Measurements from ENCODE around the gene LCA5.

The LCA5 gene

DNA sequence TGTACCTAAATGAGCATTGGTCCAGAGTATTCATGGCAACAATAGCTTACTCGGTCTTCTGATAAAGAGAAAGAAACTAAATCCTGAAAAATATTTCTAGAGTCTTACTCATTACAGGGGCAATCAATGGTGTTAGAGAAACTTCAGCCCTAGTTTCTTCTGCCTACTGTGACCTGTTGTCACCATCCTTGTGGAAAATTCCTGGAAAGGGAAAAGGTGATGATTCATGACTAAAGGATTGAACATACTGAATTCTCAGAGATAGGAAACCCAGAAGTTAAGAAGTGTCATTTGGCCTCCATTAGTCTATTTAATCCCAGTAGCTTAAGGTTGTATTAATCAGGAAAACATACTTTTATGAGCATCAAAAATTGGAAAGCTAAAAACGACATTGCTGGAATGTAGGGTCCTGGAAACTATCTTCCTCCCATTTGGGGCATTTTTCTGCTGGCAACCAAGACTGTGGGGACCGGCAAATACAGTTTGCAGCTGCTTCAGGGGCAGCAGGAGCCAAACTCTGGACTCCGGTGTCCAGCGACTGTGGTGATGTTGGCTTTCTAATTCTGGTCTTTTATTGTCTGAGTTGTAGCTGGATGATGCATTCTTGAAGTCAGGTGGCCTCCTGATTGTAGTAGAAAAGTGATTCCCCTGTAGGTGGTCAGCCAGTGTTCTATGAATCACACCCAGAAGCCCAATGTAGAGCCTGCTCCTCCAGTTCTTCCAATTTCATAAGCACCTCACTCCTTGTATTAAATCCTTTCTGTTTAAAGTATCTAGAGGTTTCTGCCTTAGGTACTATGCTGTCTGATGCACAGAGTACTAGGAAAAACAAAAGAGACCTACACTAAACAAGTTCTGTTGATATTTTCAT lies 67.6 kb downstream of the LCA5 start:
- TF ChIP-seq FOXP2 (optimal IDR thresholded peaks at IDR 0.05; ENCODE audit: borderline replicate concordance, extremely low read depth, extremely low read length, insufficient read depth) = no peak
- TF ChIP-seq TAF1 (IDR thresholded peaks at IDR 0.05; ENCODE audit: borderline replicate concordance, insufficient read depth, low read length) = no peak
- TF ChIP-seq POLR2AphosphoS5 (IDR thresholded peaks at IDR 0.05; ENCODE audit: low read depth, low read length) = no peak
- TF ChIP-seq SIN3A (IDR thresholded peaks at IDR 0.05; ENCODE audit: borderline replicate concordance, insufficient read depth, low read length) = no peak
- TF ChIP-seq, protein P1, sequence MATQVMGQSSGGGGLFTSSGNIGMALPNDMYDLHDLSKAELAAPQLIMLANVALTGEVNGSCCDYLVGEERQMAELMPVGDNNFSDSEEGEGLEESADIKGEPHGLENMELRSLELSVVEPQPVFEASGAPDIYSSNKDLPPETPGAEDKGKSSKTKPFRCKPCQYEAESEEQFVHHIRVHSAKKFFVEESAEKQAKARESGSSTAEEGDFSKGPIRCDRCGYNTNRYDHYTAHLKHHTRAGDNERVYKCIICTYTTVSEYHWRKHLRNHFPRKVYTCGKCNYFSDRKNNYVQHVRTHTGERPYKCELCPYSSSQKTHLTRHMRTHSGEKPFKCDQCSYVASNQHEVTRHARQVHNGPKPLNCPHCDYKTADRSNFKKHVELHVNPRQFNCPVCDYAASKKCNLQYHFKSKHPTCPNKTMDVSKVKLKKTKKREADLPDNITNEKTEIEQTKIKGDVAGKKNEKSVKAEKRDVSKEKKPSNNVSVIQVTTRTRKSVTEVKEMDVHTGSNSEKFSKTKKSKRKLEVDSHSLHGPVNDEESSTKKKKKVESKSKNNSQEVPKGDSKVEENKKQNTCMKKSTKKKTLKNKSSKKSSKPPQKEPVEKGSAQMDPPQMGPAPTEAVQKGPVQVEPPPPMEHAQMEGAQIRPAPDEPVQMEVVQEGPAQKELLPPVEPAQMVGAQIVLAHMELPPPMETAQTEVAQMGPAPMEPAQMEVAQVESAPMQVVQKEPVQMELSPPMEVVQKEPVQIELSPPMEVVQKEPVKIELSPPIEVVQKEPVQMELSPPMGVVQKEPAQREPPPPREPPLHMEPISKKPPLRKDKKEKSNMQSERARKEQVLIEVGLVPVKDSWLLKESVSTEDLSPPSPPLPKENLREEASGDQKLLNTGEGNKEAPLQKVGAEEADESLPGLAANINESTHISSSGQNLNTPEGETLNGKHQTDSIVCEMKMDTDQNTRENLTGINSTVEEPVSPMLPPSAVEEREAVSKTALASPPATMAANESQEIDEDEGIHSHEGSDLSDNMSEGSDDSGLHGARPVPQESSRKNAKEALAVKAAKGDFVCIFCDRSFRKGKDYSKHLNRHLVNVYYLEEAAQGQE (IDR thresholded peaks at IDR 0.05; ENCODE audit: insufficient read depth in 1 of 2, low read depth in 2 of 2, low read length in 2 of 2) = no peak

DNA sequence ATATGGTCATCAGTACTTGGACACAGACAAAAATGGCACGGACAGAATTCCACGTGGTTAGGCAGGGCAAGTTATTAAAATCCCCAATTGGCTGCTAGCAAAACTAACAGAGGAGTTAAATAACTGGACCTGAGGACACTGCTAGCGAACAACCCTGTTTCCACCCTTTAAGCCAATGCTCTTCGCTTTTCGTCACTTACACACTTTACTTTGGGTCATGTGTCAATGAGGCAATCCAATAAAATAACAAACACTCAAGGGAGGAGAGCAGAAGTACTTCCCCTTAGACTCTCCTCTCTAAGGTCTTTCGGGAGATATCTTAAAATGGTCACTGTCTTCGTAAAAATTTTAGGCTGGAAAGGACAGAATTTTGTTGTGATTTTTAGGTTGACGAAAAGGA lies 68.6 kb downstream of the LCA5 start:
- TF ChIP-seq FOXP2 (optimal IDR thresholded peaks at IDR 0.05; ENCODE audit: borderline replicate concordance, extremely low read depth, extremely low read length, insufficient read depth) (no peak), SIN3A (IDR thresholded peaks at IDR 0.05; ENCODE audit: borderline replicate concordance, insufficient read depth, low read length) (no peak), POLR2AphosphoS5 (IDR thresholded peaks at IDR 0.05; ENCODE audit: low read depth, low read length) (no peak), TAF1 (IDR thresholded peaks at IDR 0.05; ENCODE audit: borderline replicate concordance, insufficient read depth, low read length) (no peak)
- TF ChIP-seq, protein P1 (IDR thresholded peaks at IDR 0.05; ENCODE audit: insufficient read depth in 1 of 2, low read depth in 2 of 2, low read length in 2 of 2) = no peak

DNA sequence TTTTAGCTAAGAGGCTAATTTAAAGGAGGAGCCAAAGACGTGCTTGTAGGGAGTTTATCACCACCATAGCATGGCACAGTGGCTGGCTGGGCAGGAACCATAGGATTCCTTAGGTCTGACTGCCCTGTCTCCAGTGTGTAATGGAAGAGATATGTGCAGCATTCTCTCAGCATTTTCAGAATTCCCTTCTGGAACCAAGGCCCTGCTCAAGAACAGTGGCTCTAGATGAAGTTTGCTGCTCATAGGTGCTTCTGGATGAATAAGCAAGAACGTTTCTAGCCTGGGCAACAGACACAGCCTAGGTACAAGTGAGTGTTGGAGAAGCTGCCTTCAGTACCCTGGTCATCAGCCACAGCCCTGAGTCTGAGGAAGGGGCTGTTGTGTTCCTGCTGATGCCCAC lies 69.1 kb downstream of the LCA5 start:
- TF ChIP-seq FOXP2 (optimal IDR thresholded peaks at IDR 0.05; ENCODE audit: borderline replicate concordance, extremely low read depth, extremely low read length, insufficient read depth) = no peak
- TF ChIP-seq POLR2AphosphoS5 (IDR thresholded peaks at IDR 0.05; ENCODE audit: low read depth, low read length) = no peak
- no peak for TF ChIP-seq TAF1 (IDR thresholded peaks at IDR 0.05; ENCODE audit: borderline replicate concordance, insufficient read depth, low read length)
- TF ChIP-seq SIN3A (IDR thresholded peaks at IDR 0.05; ENCODE audit: borderline replicate concordance, insufficient read depth, low read length) = no peak
- TF ChIP-seq, protein P1 (IDR thresholded peaks at IDR 0.05; ENCODE audit: insufficient read depth in 1 of 2, low read depth in 2 of 2, low read length in 2 of 2) = no peak

DNA sequence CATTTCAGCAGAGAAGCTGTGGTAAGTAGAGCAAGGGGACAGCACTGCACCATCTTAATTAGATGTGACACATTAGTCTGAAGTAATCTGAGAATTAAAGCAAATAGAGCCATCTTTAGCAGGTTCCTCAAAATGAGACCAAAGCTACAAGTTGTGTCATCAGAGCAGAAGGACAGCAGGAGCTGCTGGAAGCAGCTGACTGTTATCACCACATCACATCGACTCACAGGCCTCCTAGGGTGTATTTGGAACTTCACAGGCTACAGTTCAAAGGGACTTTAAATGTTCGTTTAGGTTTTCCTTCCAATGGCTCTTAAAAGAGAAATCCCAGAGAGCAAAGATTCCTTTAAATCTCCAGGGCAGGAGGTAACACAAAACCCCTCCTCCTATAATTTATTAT lies 69.5 kb downstream of the LCA5 start:
- no peak for TF ChIP-seq FOXP2 (optimal IDR thresholded peaks at IDR 0.05; ENCODE audit: borderline replicate concordance, extremely low read depth, extremely low read length, insufficient read depth)
- TF ChIP-seq TAF1 (IDR thresholded peaks at IDR 0.05; ENCODE audit: borderline replicate concordance, insufficient read depth, low read length) = no peak
- TF ChIP-seq, protein P1 (IDR thresholded peaks at IDR 0.05; ENCODE audit: insufficient read depth in 1 of 2, low read depth in 2 of 2, low read length in 2 of 2) = no peak
- TF ChIP-seq SIN3A (IDR thresholded peaks at IDR 0.05; ENCODE audit: borderline replicate concordance, insufficient read depth, low read length) = no peak
- no peak for TF ChIP-seq POLR2AphosphoS5 (IDR thresholded peaks at IDR 0.05; ENCODE audit: low read depth, low read length)
